Suprapubic skin (tissue), 4 donors: ENCODE data around the gene OOEP.

Experiments
- EP300 ChIP-seq: sonication (generic); formaldehyde crosslinking; IDR thresholded peaks from one replicate; pipeline ENCODE4 v1.6.1; 2017; ENCODE audit warnings: antibody characterized with exemption
- POLR2A ChIP-seq, 2 donors: fragments of 450-650 bp; IDR thresholded peaks; one replicate each; pipeline ENCODE4 v1.6.1; 2017; ENCODE audit warnings: antibody characterized with exemption in 2 of 2, mild to moderate bottlenecking in 2 of 2, moderate library complexity in 2 of 2
- POLR2AphosphoS5 ChIP-seq, 3 donors: sonication (generic); formaldehyde crosslinking; IDR thresholded peaks; one replicate each; pipeline ENCODE4 v1.6.1; 2017; ENCODE audit warnings: antibody characterized with exemption in 3 of 3
- TF ChIP-seq, protein P1 (sequence below), 2 donors: fragments of 200-600 bp in 1 of 2; fragments of 450-650 bp in 1 of 2; sonication (generic) in 1 of 2; IDR thresholded peaks; one replicate each; pipeline ENCODE4 v1.5.1; 2016 to 2019; ENCODE audit warnings: antibody characterized with exemption in 2 of 2, mild to moderate bottlenecking in 1 of 2, moderate library complexity in 1 of 2

DNA sequence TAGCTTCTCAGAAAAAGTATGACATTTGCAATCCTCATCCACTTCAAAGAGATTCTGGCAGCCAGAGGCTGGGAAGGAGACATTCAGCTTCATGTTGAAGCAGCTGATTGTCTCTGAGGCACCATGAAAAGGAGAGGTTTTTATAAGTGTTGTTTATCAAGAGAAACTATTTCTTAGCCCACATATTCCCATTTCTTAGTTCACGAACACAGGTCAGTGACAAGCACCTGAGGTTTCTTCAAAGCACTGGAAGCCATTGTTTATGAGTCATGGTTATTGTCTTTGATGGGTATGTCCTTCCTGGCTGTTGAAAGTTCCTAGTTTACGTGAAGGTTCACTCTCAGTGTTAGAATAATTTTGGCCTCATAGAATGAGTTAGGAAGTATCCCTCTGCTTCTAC lies 22.0 kb upstream of the OOEP start:
- TF ChIP-seq POLR2AphosphoS5 (IDR thresholded peaks at IDR 0.05) (no peak), POLR2A (IDR thresholded peaks at IDR 0.05) (no peak), EP300 (no peak)
- TF ChIP-seq, protein P1, sequence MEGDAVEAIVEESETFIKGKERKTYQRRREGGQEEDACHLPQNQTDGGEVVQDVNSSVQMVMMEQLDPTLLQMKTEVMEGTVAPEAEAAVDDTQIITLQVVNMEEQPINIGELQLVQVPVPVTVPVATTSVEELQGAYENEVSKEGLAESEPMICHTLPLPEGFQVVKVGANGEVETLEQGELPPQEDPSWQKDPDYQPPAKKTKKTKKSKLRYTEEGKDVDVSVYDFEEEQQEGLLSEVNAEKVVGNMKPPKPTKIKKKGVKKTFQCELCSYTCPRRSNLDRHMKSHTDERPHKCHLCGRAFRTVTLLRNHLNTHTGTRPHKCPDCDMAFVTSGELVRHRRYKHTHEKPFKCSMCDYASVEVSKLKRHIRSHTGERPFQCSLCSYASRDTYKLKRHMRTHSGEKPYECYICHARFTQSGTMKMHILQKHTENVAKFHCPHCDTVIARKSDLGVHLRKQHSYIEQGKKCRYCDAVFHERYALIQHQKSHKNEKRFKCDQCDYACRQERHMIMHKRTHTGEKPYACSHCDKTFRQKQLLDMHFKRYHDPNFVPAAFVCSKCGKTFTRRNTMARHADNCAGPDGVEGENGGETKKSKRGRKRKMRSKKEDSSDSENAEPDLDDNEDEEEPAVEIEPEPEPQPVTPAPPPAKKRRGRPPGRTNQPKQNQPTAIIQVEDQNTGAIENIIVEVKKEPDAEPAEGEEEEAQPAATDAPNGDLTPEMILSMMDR (IDR thresholded peaks at IDR 0.05): no peak
